Forelimb muscle (tissue), 1 donor: ENCODE data around the gene PHYKPL. TPM values are rescaled to one million over a fixed set of nuclear protein-coding genes. Genes with fewer than 3 reads are reported as not detected.
"Not testable (repeated sequence)": the region's sequence is repeated elsewhere in the genome, so short reads cannot be mapped to it uniquely, and the experiment has no call there.

Source experiments
- DNase-seq: peaks from one replicate; pipeline ENCODE4 v3.0.0-alpha.2; 2013; ENCODE audit warnings: low read depth
- polyA plus RNA-seq: library from polyadenylated mRNA; unstranded; fragments of 120-200 nt; gene quantifications from one replicate; pipeline ENCODE4 v1.2.1, GENCODE V29; 2013; ENCODE audit not compliant: insufficient read length

Gene PHYKPL
- polyA plus RNA-seq, 1 donor, result 74.4 TPM

- not testable (repeated sequence) for DNase-seq
Observed at GRCh38 chr5:178239626-178240301, 7.2 kb upstream of the PHYKPL start.

- no peak for DNase-seq
Observed at GRCh38 chr5:178238711-178239592, 6.3 kb upstream of the PHYKPL start.

GRCh38 chr5:178238313-178238635 lies 5.7 kb upstream of the PHYKPL start:
- no peak for DNase-seq

- no peak for DNase-seq
Observed at GRCh38 chr5:178237431-178238312, 5.1 kb upstream of the PHYKPL start.

- DNase-seq, result no peak
Observed at GRCh38 chr5:178236679-178237078, 4.1 kb upstream of the PHYKPL start.

GRCh38 chr5:178236126-178236525 lies 3.5 kb upstream of the PHYKPL start:
- no peak for DNase-seq

- no peak for DNase-seq
Observed at GRCh38 chr5:178235588-178235974, 3.0 kb upstream of the PHYKPL start.

- no peak for DNase-seq
Observed at GRCh38 chr5:178234750-178235587, 2.4 kb upstream of the PHYKPL start.

GRCh38 chr5:178234121-178234749 lies 1.6 kb upstream of the PHYKPL start:
- no peak for DNase-seq

- DNase-seq, result no peak
Observed at GRCh38 chr5:178232920-178233429, 373 bp upstream of the PHYKPL start.

GRCh38 chr5:178231539-178232123 lies 971 bp downstream of the PHYKPL start:
- no peak for DNase-seq

GRCh38 chr5:178230879-178231538 lies 1.6 kb downstream of the PHYKPL start:
- DNase-seq, result no peak

- DNase-seq, result no peak
Observed at GRCh38 chr5:178229861-178230260, 2.7 kb downstream of the PHYKPL start.

- DNase-seq, result not testable (repeated sequence)
Observed at GRCh38 chr5:178229111-178229510, 3.5 kb downstream of the PHYKPL start.

GRCh38 chr5:178228609-178229008 lies 4.0 kb downstream of the PHYKPL start:
- DNase-seq, result no peak

- no peak for DNase-seq
Observed at GRCh38 chr5:178227929-178228328, 4.7 kb downstream of the PHYKPL start.

GRCh38 chr5:178227138-178227659 lies 5.4 kb downstream of the PHYKPL start:
- no peak for DNase-seq

GRCh38 chr5:178225174-178225573 lies 7.4 kb downstream of the PHYKPL start:
- DNase-seq, result no peak

GRCh38 chr5:178224403-178224802 lies 8.2 kb downstream of the PHYKPL start:
- no peak for DNase-seq
